CD4-positive, alpha-beta T cell treated with Interleukin-1 beta for 1 hour (primary cell): ENCODE results near the gene ADD2.

Source experiments
- DNase-seq, 2 donors: peaks; one replicate each; pipeline ENCODE4 v3.0.0-alpha.2; 2020 to 2022

The ADD2 gene

GRCh38 chr2:70697603-70698383 lies 70.2 kb downstream of the ADD2 start:
- no peak for DNase-seq

GRCh38 chr2:70696142-70696541 lies 71.9 kb downstream of the ADD2 start:
- no peak for DNase-seq

GRCh38 chr2:70692256-70692655 lies 75.7 kb downstream of the ADD2 start:
- no peak for DNase-seq

GRCh38 chr2:70691497-70692140 lies 76.4 kb downstream of the ADD2 start:
- no peak for DNase-seq

GRCh38 chr2:70690846-70691245 lies 77.2 kb downstream of the ADD2 start:
- no peak for DNase-seq

- no peak for DNase-seq
Measured at GRCh38 chr2:70688427-70688826, 79.6 kb downstream of the ADD2 start.

- DNase-seq, result no peak
Measured at GRCh38 chr2:70687461-70687795, 80.6 kb downstream of the ADD2 start.

- peak in 1 of 2 donors; percentile 43 for DNase-seq
Measured at GRCh38 chr2:70686577-70687460, 81.2 kb downstream of the ADD2 start.

GRCh38 chr2:70685771-70686171 lies 82.2 kb downstream of the ADD2 start:
- DNase-seq, result no peak

GRCh38 chr2:70684846-70685622 lies 83.0 kb downstream of the ADD2 start:
- no peak for DNase-seq

- DNase-seq, result no peak
Measured at GRCh38 chr2:70683455-70683854, 84.5 kb downstream of the ADD2 start.

- DNase-seq, result no peak
Measured at GRCh38 chr2:70680735-70681134, 87.3 kb downstream of the ADD2 start.

- DNase-seq, result no peak
Measured at GRCh38 chr2:70679259-70679658, 88.7 kb downstream of the ADD2 start.

- DNase-seq, result no peak
Measured at GRCh38 chr2:70678576-70679143, 89.3 kb downstream of the ADD2 start.

- no peak for DNase-seq
Measured at GRCh38 chr2:70676301-70677035, 91.5 kb downstream of the ADD2 start.

GRCh38 chr2:70675862-70676261 lies 92.1 kb downstream of the ADD2 start:
- DNase-seq, result no peak

- DNase-seq, result no peak
Measured at GRCh38 chr2:70674636-70675430, 93.2 kb downstream of the ADD2 start.

GRCh38 chr2:70673041-70673647 lies 94.9 kb downstream of the ADD2 start:
- no peak for DNase-seq

- no peak for DNase-seq
Measured at GRCh38 chr2:70671092-70671675, 96.8 kb downstream of the ADD2 start.

- DNase-seq, result no peak
Measured at GRCh38 chr2:70670626-70671025, 97.4 kb downstream of the ADD2 start.
